Brain microvascular endothelial cell (primary cell): ENCODE results near the gene TPPP2.
"Not testable (repeated sequence)": the region's sequence is repeated elsewhere in the genome, so short reads cannot be mapped to it uniquely, and the experiment has no call there.

Experiments used
- DNase-seq: peaks from one replicate; pipeline ENCODE4 v3.0.0-alpha.2; 2020
- H3K27ac ChIP-seq: fragments of 250-450 bp; sonication (Bioruptor Pico); 2 replicates; pipeline ENCODE4 v1.5.1; 2020; ENCODE audit warnings: mild to moderate bottlenecking, moderate library complexity
- H3K27me3 ChIP-seq: fragments of 250-450 bp; sonication (Bioruptor Pico); replicated peaks from 2 replicates; pipeline ENCODE4 v1.5.1; 2020; ENCODE audit warnings: mild to moderate bottlenecking
- H3K36me3 ChIP-seq: fragments of 250-450 bp; sonication (Bioruptor Pico); replicated peaks from 2 replicates; pipeline ENCODE4 v1.5.1; 2020; ENCODE audit warnings: mild to moderate bottlenecking
- H3K4me3 ChIP-seq: 2 replicates; pipeline ENCODE4 v1.5.1; 2011; ENCODE audit warnings: low read depth, mild to moderate bottlenecking, control low read depth, low read length, moderate library complexity
- CTCF ChIP-seq: IDR thresholded peaks from 2 replicates; pipeline ENCODE4 v1.5.1; 2011; ENCODE audit warnings: low read depth, mild to moderate bottlenecking, moderate library complexity, low read length, control low read depth, inconsistent platforms; ENCODE audit errors: missing control alignments
- in situ Hi-C: cut with HindIII; loops from 2 replicates; pipeline ENCODE4 v1.10.0; 2017; ENCODE audit warnings: low sequenced_read_pairs, low pct_ligation_motif_present

The TPPP2 gene

GRCh38 chr14:20998139-20998538 is 31.9 kb upstream of the TPPP2 start:
- no peaks in the 10 kb centered on the region for H3K27me3 ChIP-seq
- TF ChIP-seq CTCF, result no peak
- H3K4me3 ChIP-seq, result no peak overlapping the region
- no peak for DNase-seq
- no peak overlapping the region for H3K27ac ChIP-seq
- in situ Hi-C loops, result no loop called here
- H3K36me3 ChIP-seq, result peaks cover 27% of the 10 kb centered on the region

GRCh38 chr14:20998674-20999366 is 31.2 kb upstream of the TPPP2 start, which contains the start of gene SLC39A2:
SLC39A2 (plus strand) TSS chr14:20999293; CDS start chr14:20999447, 154 bp downstream.
- H3K4me3 ChIP-seq, result no peak within 1 kb of the TSS
- H3K27me3 ChIP-seq, result no peaks in the 10 kb centered on the region
- in situ Hi-C loops, result no loop called here
- H3K36me3 ChIP-seq, result peaks cover 26% of the 10 kb centered on the region
- no peak within 1 kb of the TSS for H3K27ac ChIP-seq
- DNase-seq, result peak; percentile 72
- no peak for TF ChIP-seq CTCF

GRCh38 chr14:20999591-20999990 is 30.4 kb upstream of the TPPP2 start:
- Histone ChIP-seq H3K4me3 (no peak overlapping the region), H3K36me3 (peaks cover 19% of the 10 kb centered on the region), H3K27me3 (no peaks in the 10 kb centered on the region), H3K27ac (no peak overlapping the region)
- no peak for DNase-seq
- no peak for TF ChIP-seq CTCF
- in situ Hi-C loops, result no loop called here

GRCh38 chr14:21001218-21001617 is 28.8 kb upstream of the TPPP2 start:
- Histone ChIP-seq H3K27ac (no peak overlapping the region), H3K4me3 (no peak overlapping the region), H3K36me3 (peaks cover 3% of the 10 kb centered on the region), H3K27me3 (no peaks in the 10 kb centered on the region)
- TF ChIP-seq CTCF, result no peak
- DNase-seq, result no peak
- in situ Hi-C loops, result no loop called here

GRCh38 chr14:21003788-21004346 is 26.1 kb upstream of the TPPP2 start:
- Histone ChIP-seq H3K27ac (no peak overlapping the region), H3K4me3 (no peak overlapping the region), H3K36me3 (no peaks in the 10 kb centered on the region), H3K27me3 (no peaks in the 10 kb centered on the region)
- in situ Hi-C loops, result no loop called here
- no peak for TF ChIP-seq CTCF
- DNase-seq, result no peak

GRCh38 chr14:21009721-21010120 is 20.3 kb upstream of the TPPP2 start:
- H3K36me3 ChIP-seq, in situ Hi-C loops, DNase-seq: not testable (repeated sequence)

More at GRCh38 chr14:21009721-21010120, 20.3 kb upstream of the TPPP2 start:
- H3K27ac ChIP-seq, H3K4me3 ChIP-seq, H3K27me3 ChIP-seq: not testable (repeated sequence)
